Measurements from ENCODE around the gene SETD7. TPM values are rescaled to one million over a fixed set of nuclear protein-coding genes. Genes with fewer than 3 reads are reported as not detected.

SETD7 gene
- total RNA-seq, 2 donors from 2014 or later, result 71.7 to 100 TPM

DNA sequence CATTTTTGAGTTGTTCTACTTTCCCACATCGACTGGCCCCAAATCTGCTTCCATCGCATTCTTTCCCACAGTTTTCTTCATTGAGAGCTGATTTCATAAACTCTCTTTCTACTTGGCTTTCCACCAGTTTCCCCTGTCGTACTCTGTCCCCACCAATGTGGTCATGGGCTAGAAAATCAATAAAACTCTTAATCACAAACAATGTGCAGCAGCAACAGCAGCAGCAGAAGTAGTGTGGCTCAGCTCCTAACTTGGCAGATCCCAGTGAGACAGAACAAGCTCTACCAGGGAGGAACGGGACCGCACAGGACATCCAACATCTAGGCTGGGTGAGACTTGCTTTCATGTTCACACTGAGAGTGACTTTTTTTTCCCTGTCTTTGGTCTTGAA lies 3.1 kb upstream of the SETD7 start:
- Histone ChIP-seq H3K9me3 (no peaks in the 10 kb centered on the region), H3K36me3 (no peaks in the 10 kb centered on the region), H3K27ac (no peak overlapping the region), H3K4me1 (replicated peaks) (no peaks in the 10 kb centered on the region), H3K4me3 (no peak overlapping the region), H3K27me3 (replicated peaks; ENCODE audit: insufficient read depth) (no peaks in the 10 kb centered on the region)
- TF ChIP-seq CTCF (IDR thresholded peaks at IDR 0.05), result no peak
- TF ChIP-seq POLR2A (IDR thresholded peaks at IDR 0.05), result no peak
- TF ChIP-seq POLR2AphosphoS5 (IDR thresholded peaks at IDR 0.05), result no peak
- 36% methylated on average over 5 of the region's 5 CpGs for WGBS
- no peak for DNase-seq (ENCODE audit: low spot score)
- intact Hi-C loops (cut with DNase I), result loop anchor here (5.0 to 10.0 kb wide), 2 partner anchors 107 to 254 kb away; partner anchors contain the start of genes NAA15, NDUFC1 and RAB33B

- DNase-seq (ENCODE audit: low spot score), result no peak
- 59% methylated on average over 12 of the region's 12 CpGs for WGBS
- Histone ChIP-seq H3K9me3 (no peaks in the 10 kb centered on the region), H3K36me3 (no peaks in the 10 kb centered on the region), H3K27ac (no peak overlapping the region), H3K4me1 (replicated peaks) (no peaks in the 10 kb centered on the region), H3K4me3 (no peak overlapping the region), H3K27me3 (replicated peaks; ENCODE audit: insufficient read depth) (no peaks in the 10 kb centered on the region)
- intact Hi-C loops (cut with DNase I), result loop anchor here (5.0 to 10.0 kb wide), 2 partner anchors 106 to 254 kb away; partner anchors contain the start of genes NAA15, NDUFC1 and RAB33B
- no peak for TF ChIP-seq POLR2A (IDR thresholded peaks at IDR 0.05)
- no peak for TF ChIP-seq CTCF (IDR thresholded peaks at IDR 0.05)
- TF ChIP-seq POLR2AphosphoS5 (IDR thresholded peaks at IDR 0.05), result no peak
These were observed 2.4 kb upstream of the SETD7 start for GRCh38 chr4:139558235-139559088.

- Histone ChIP-seq H3K27me3 (replicated peaks; ENCODE audit: insufficient read depth) (no peaks in the 10 kb centered on the region), H3K4me3 (peak overlapping the region; percentile 78 to 96), H3K27ac (peak overlapping the region; percentile 95 to 98), H3K9me3 (no peaks in the 10 kb centered on the region), H3K36me3 (no peaks in the 10 kb centered on the region), H3K4me1 (replicated peaks) (no peaks in the 10 kb centered on the region)
- DNase-seq (ENCODE audit: low spot score), result no peak
- WGBS, result 39% methylated on average over 3 of the region's 3 CpGs
- intact Hi-C loops (cut with DNase I), result loop anchor here (5.0 to 10.0 kb wide), 2 partner anchors 105 to 253 kb away; partner anchors contain the start of genes NAA15, NDUFC1 and RAB33B
- TF ChIP-seq POLR2AphosphoS5 (IDR thresholded peaks at IDR 0.05) (no peak), POLR2A (IDR thresholded peaks at IDR 0.05) (no peak), CTCF (IDR thresholded peaks at IDR 0.05) (no peak)
These were observed 1.6 kb upstream of the SETD7 start for GRCh38 chr4:139557556-139558110.

GRCh38 chr4:139556724-139557555 lies 921 bp upstream of the SETD7 start:
- WGBS, result under 1% methylated on average over 58 of the region's 58 CpGs
- intact Hi-C loops (cut with DNase I), result loop anchor here (5.0 to 10.0 kb wide), 2 partner anchors 105 to 252 kb away; partner anchors contain the start of genes NAA15, NDUFC1 and RAB33B
- no peaks in the 10 kb centered on the region for H3K4me1 ChIP-seq (replicated peaks)
- H3K9me3 ChIP-seq, result no peaks in the 10 kb centered on the region
- no peaks in the 10 kb centered on the region for H3K27me3 ChIP-seq (replicated peaks; ENCODE audit: insufficient read depth)
- no peaks in the 10 kb centered on the region for H3K36me3 ChIP-seq
- H3K27ac ChIP-seq, result peak overlapping the region; percentile 95 to 98
- DNase-seq (ENCODE audit: low spot score), result peak; percentile 69
- TF ChIP-seq POLR2AphosphoS5 (IDR thresholded peaks at IDR 0.05) (peak; percentile 70), CTCF (IDR thresholded peaks at IDR 0.05) (peak in 2 of 4 experiments; percentile 17 to 34), POLR2A (IDR thresholded peaks at IDR 0.05) (peak; percentile 34)
- H3K4me3 ChIP-seq, result peak overlapping the region; percentile 78 to 96

Data from prostate gland (tissue), 2 donors.